Fibroblast of lung (primary cell): ENCODE data around the gene ITPKB. TPM values are rescaled to one million over a fixed set of nuclear protein-coding genes. Genes with fewer than 3 reads are reported as not detected.
A peak's percentile ranks its signal among the peaks of the same experiment; 100 is the strongest.

Source experiments
- DNase-seq, 2 donors: peaks; one replicate each; pipeline versions ENCODE4 v3.0.0 to v3.0.0-alpha.2; 2010; ENCODE audit warnings: low read depth in 2 of 2
- H2AFZ ChIP-seq: 2 replicates; pipeline ENCODE4 v1.5.1; 2012; ENCODE audit warnings: low read length, control low read depth, inconsistent platforms
- H3K27ac ChIP-seq: 2 replicates; pipeline ENCODE4 v1.5.1; 2011; ENCODE audit warnings: low read length, control low read depth; ENCODE audit not compliant: insufficient read depth
- H3K27me3 ChIP-seq: 2 replicates; pipeline ENCODE4 v1.5.1; 2011; ENCODE audit warnings: mild to moderate bottlenecking, low read length; ENCODE audit not compliant: control insufficient read depth, insufficient read depth
- H3K36me3 ChIP-seq: 2 replicates; pipeline ENCODE4 v1.5.1; 2011; ENCODE audit warnings: low read length; ENCODE audit not compliant: control insufficient read depth, insufficient read depth
- H3K4me1 ChIP-seq: 2 replicates; pipeline ENCODE4 v1.5.1; 2011; ENCODE audit warnings: low read length; ENCODE audit not compliant: control insufficient read depth, insufficient read depth; ENCODE audit errors: extremely low read depth
- H3K4me2 ChIP-seq: 2 replicates; pipeline ENCODE4 v1.5.1; 2011; ENCODE audit warnings: low read length, control low read depth; ENCODE audit not compliant: insufficient read depth; ENCODE audit errors: extremely low read depth
- H3K4me3 ChIP-seq, 4 experiments: fragments of 200-600 bp in 1 of 4; sonication (generic) in 1 of 4; replicated peaks in 1 of 4; 2 replicates each; pipeline ENCODE4 v1.5.1; 2011 to 2016; ENCODE audit warnings: low read length in 4 of 4, low read depth in 3 of 4, mild to moderate bottlenecking in 3 of 4, control low read depth in 2 of 4, inconsistent platforms in 1 of 4, mixed read lengths in 1 of 4; ENCODE audit not compliant: insufficient read depth in 1 of 4; ENCODE audit errors: control extremely low read depth in 1 of 4
- H3K79me2 ChIP-seq: 2 replicates; pipeline ENCODE4 v1.5.1; 2012; ENCODE audit warnings: mild to moderate bottlenecking, low read length, inconsistent platforms; ENCODE audit not compliant: control insufficient read depth, insufficient read depth
- H3K9ac ChIP-seq: 2 replicates; pipeline ENCODE4 v1.5.1; 2011; ENCODE audit warnings: mild to moderate bottlenecking, low read length, control low read depth; ENCODE audit not compliant: insufficient read depth
- H3K9me3 ChIP-seq: 2 replicates; pipeline ENCODE4 v1.5.1; 2012; ENCODE audit warnings: low read depth, low read length; ENCODE audit not compliant: control insufficient read depth, insufficient read depth
- H4K20me1 ChIP-seq: 2 replicates; pipeline ENCODE4 v1.5.1; 2011; ENCODE audit warnings: low read length; ENCODE audit not compliant: control insufficient read depth, insufficient read depth; ENCODE audit errors: extremely low read depth
- EZH2 ChIP-seq: IDR thresholded peaks from 2 replicates; pipeline ENCODE4 v1.5.1; 2012; ENCODE audit warnings: low read length, control low read depth, mild to moderate bottlenecking; ENCODE audit errors: missing control alignments
- polyA plus RNA-seq, 2 donors: library from polyadenylated mRNA; depleted of rRNA in 1 of 2; stranded (reverse) in 1 of 2; unstranded in 1 of 2; fragments of >200 nt; gene quantifications; 2 replicates each; pipeline ENCODE4 v1.2.1, GENCODE V29; 2011 to 2012; ENCODE audit warnings: missing spikeins in 1 of 2
- total RNA-seq: library from RNA; depleted of rRNA; stranded (reverse); fragments of >200 nt; gene quantifications from 2 replicates; pipeline ENCODE4 v1.2.1, GENCODE V29; 2014
- TF ChIP-seq, protein P1 (sequence below), 2 donors: IDR thresholded peaks in 1 of 2; conservative IDR thresholded peaks in 1 of 2; 1 replicate in 1 of 2; 2 replicates in 1 of 2; pipeline ENCODE4 v1.5.1; 2011 to 2012; ENCODE audit warnings: low read length in 2 of 2, control low read depth in 1 of 2, inconsistent platforms in 1 of 2, low read depth in 1 of 2, mild to moderate bottlenecking in 1 of 2

The ITPKB gene
- total and polyA plus RNA-seq, 2 donors (not counting 1 experiment from before 2014, with no cell fraction given), result 10.2 to 32.4 TPM

DNA sequence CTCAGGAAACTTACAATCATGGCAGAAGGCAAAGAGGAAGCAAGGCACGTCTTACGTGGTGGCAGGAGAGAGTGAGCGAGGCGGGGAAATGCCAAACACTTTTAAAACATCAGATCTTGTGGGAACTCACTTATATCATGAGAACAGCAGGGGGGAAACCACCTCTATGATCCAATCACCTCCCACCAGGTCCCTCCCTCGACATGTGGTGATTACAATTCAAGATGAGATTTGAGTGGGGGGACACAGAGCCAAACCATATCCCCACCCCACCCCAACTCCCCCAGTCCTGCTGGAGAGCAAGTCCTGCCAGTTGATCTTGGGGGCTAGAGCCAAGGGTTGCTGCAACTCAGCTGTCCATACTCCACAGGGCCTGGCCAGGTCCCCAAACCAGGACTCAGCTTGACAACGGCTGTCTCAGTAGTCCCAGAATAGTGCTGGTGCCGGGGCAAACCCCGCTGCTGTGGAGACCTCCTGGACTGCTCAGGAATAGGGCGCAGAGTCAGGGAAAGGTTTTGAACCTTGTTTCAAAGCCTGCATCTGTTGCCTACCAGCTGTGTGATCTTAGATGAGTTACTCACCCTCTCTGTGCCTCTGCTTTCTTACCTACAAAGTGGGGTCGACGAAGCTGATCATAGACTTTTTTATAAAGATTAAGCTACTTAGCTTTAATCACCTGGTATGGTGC is 111.0 kb downstream of the ITPKB start:
- H3K36me3 ChIP-seq, result no peaks in the 10 kb centered on the region
- no peak overlapping the region for H3K9ac ChIP-seq
- H2AFZ ChIP-seq, result no peak overlapping the region
- H3K4me3 ChIP-seq, result no peak overlapping the region
- no peak overlapping the region for H3K4me2 ChIP-seq
- no peak overlapping the region for H3K27ac ChIP-seq
- DNase-seq, result no peak
- no peaks in the 10 kb centered on the region for H3K79me2 ChIP-seq
- H3K27me3 ChIP-seq, result no peaks in the 10 kb centered on the region
- H3K9me3 ChIP-seq, result no peaks in the 10 kb centered on the region
- H3K4me1 ChIP-seq, result no peaks in the 10 kb centered on the region
- no peaks in the 10 kb centered on the region for H4K20me1 ChIP-seq
- TF ChIP-seq, protein P1, sequence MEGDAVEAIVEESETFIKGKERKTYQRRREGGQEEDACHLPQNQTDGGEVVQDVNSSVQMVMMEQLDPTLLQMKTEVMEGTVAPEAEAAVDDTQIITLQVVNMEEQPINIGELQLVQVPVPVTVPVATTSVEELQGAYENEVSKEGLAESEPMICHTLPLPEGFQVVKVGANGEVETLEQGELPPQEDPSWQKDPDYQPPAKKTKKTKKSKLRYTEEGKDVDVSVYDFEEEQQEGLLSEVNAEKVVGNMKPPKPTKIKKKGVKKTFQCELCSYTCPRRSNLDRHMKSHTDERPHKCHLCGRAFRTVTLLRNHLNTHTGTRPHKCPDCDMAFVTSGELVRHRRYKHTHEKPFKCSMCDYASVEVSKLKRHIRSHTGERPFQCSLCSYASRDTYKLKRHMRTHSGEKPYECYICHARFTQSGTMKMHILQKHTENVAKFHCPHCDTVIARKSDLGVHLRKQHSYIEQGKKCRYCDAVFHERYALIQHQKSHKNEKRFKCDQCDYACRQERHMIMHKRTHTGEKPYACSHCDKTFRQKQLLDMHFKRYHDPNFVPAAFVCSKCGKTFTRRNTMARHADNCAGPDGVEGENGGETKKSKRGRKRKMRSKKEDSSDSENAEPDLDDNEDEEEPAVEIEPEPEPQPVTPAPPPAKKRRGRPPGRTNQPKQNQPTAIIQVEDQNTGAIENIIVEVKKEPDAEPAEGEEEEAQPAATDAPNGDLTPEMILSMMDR (conservative IDR thresholded peaks at IDR 0.05 in 1 of 2, IDR thresholded peaks at IDR 0.05 in 1 of 2; ENCODE audit: low read depth in 1 of 2, low read length in 2 of 2), result no peak
- no peak for TF ChIP-seq EZH2

DNA sequence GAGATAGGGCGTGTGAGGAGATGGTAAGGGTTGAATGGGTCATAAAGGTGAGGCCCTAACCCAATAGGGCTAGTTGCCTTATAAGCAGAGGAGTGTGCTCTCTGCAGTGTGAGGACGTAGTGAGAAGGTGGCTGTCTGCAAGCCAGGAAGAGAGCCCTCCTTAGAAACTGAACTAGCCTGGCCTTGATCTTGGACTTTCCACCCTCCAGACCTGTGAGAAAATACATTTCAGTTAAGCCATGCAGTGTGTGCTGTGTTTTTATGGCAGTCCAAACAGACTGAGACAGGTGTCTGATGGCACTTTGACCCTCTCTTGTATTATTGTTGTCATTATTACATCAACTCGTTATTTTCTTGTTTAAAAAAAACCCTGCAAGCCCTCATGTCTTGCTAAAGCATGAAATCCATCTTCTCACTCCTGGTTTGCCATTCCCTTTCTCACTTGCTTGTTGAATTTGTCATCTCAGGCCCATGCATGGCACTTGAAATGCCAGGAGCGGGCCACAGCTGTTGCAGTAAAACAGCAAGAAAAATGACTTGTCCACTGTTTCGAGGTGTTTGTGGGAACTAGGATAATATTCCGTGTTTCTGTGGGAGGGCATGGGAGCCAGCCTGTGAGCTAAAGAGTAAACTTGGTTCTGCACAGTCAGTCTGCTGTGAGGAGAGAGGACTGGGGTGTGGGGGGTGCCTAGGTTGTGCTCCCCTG is 111.9 kb downstream of the ITPKB start:
- H3K4me2 ChIP-seq, result no peak overlapping the region
- H3K4me3 ChIP-seq, result no peak overlapping the region
- no peak overlapping the region for H3K9ac ChIP-seq
- H3K9me3 ChIP-seq, result no peaks in the 10 kb centered on the region
- H3K27ac ChIP-seq, result no peak overlapping the region
- H3K79me2 ChIP-seq, result no peaks in the 10 kb centered on the region
- H4K20me1 ChIP-seq, result no peaks in the 10 kb centered on the region
- no peaks in the 10 kb centered on the region for H3K4me1 ChIP-seq
- no peaks in the 10 kb centered on the region for H3K27me3 ChIP-seq
- no peak for DNase-seq
- no peaks in the 10 kb centered on the region for H3K36me3 ChIP-seq
- no peak overlapping the region for H2AFZ ChIP-seq
- TF ChIP-seq EZH2, result no peak
- TF ChIP-seq, protein P1 (conservative IDR thresholded peaks at IDR 0.05 in 1 of 2, IDR thresholded peaks at IDR 0.05 in 1 of 2; ENCODE audit: low read depth in 1 of 2, low read length in 2 of 2), result no peak

DNA sequence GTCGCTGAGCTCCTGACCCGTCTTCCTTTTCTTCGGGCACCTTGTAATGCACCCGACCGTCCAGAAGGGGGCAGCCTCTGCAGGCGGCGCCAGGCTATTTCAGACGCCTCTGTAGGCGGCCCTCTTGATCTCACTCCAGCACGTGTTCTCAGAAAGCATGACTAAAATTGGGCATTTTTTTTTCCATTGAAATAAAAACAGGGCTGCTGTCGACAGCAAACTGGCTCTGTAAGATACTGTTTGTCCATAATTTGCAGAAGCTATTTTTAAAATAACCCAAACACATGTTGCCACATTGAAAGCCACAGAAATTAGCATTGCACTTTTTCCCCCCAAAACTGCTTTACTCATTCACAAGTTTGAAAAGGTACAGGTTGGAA is 112.5 kb downstream of the ITPKB start:
- no peaks in the 10 kb centered on the region for H3K4me1 ChIP-seq
- H3K36me3 ChIP-seq, result no peaks in the 10 kb centered on the region
- no peaks in the 10 kb centered on the region for H4K20me1 ChIP-seq
- no peaks in the 10 kb centered on the region for H3K27me3 ChIP-seq
- no peaks in the 10 kb centered on the region for H3K79me2 ChIP-seq
- no peak overlapping the region for H3K9ac ChIP-seq
- H3K4me2 ChIP-seq, result peak overlapping the region; percentile 46
- TF ChIP-seq, protein P1 (conservative IDR thresholded peaks at IDR 0.05 in 1 of 2, IDR thresholded peaks at IDR 0.05 in 1 of 2; ENCODE audit: low read depth in 1 of 2, low read length in 2 of 2), result peak; percentile 93 to 96
- no peak for TF ChIP-seq EZH2
- H3K9me3 ChIP-seq, result no peaks in the 10 kb centered on the region
- H2AFZ ChIP-seq, result no peak overlapping the region
- DNase-seq, result peak; percentile 48 to 75
- no peak overlapping the region for H3K27ac ChIP-seq
- no peak overlapping the region for H3K4me3 ChIP-seq
